Vagina (tissue), 2 donors: Measurements from ENCODE around the gene LRRN2.

ENCODE experiments used
- POLR2A ChIP-seq, 2 donors: fragments of 450-650 bp; IDR thresholded peaks; one replicate each; pipeline ENCODE4 v1.6.1; 2017; ENCODE audit warnings: antibody characterized with exemption in 2 of 2, mild to moderate bottlenecking in 2 of 2, moderate library complexity in 2 of 2
- POLR2AphosphoS5 ChIP-seq, 2 donors: sonication (generic); formaldehyde crosslinking; IDR thresholded peaks; one replicate each; pipeline ENCODE4 v1.9.0; 2017; ENCODE audit warnings: antibody characterized with exemption in 2 of 2, mild to moderate bottlenecking in 2 of 2, low read depth in 1 of 2; ENCODE audit not compliant: insufficient read depth in 1 of 2
- TF ChIP-seq, protein P1 (sequence below), 3 experiments: fragments of 450-650 bp in 2 of 3; fragments of 200-600 bp in 1 of 3; sonication (generic) in 1 of 3; IDR thresholded peaks; one replicate each; pipeline ENCODE4 v1.5.1; 2017 to 2019; ENCODE audit warnings: antibody characterized with exemption in 3 of 3, mild to moderate bottlenecking in 2 of 3, moderate library complexity in 2 of 3

DNA sequence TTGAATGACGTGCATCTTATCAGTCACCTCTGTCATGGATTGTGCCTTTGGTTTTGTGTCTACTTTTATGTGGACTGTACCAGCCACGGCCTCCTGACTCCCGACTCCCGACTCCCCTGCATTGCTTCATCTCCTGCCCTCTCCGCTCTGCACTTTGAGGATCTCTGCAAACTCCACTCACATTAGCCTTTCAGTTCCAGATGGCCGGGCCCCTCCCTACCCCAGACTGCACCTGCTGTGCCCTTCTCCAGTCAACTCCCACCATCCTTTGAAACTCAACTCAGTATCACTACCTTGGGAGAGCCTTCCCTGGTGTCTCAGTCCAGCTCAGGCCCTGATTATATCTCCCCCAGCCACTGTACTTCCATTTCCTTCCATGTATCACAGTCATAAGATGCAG is 97.9 kb downstream of the LRRN2 start:
- TF ChIP-seq, protein P1, sequence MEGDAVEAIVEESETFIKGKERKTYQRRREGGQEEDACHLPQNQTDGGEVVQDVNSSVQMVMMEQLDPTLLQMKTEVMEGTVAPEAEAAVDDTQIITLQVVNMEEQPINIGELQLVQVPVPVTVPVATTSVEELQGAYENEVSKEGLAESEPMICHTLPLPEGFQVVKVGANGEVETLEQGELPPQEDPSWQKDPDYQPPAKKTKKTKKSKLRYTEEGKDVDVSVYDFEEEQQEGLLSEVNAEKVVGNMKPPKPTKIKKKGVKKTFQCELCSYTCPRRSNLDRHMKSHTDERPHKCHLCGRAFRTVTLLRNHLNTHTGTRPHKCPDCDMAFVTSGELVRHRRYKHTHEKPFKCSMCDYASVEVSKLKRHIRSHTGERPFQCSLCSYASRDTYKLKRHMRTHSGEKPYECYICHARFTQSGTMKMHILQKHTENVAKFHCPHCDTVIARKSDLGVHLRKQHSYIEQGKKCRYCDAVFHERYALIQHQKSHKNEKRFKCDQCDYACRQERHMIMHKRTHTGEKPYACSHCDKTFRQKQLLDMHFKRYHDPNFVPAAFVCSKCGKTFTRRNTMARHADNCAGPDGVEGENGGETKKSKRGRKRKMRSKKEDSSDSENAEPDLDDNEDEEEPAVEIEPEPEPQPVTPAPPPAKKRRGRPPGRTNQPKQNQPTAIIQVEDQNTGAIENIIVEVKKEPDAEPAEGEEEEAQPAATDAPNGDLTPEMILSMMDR (IDR thresholded peaks at IDR 0.05) = no peak
- TF ChIP-seq POLR2A (IDR thresholded peaks at IDR 0.05) (no peak), POLR2AphosphoS5 (IDR thresholded peaks at IDR 0.05; ENCODE audit: insufficient read depth in 1 of 2, low read depth in 1 of 2) (no peak)
